NCI-H2171 (cell line): ENCODE results near the gene VTI1B.
A peak's percentile ranks its signal among the peaks of the same experiment; 100 is the strongest.
"Not testable (repeated sequence)": the region's sequence is repeated elsewhere in the genome, so short reads cannot be mapped to it uniquely, and the experiment has no call there.

Experiments used
- DNase-seq: peaks from one replicate; lab custom pipeline; 2025; lab: John Stamatoyannopoulos, UW

Gene VTI1B

GRCh38 chr14:67630186-67630585 lies 44.2 kb downstream of the VTI1B start:
- no peak for DNase-seq

- DNase-seq, result no peak
Observed at GRCh38 chr14:67627519-67627918, 46.9 kb downstream of the VTI1B start.

GRCh38 chr14:67626131-67626530 lies 48.3 kb downstream of the VTI1B start:
- not testable (repeated sequence) for DNase-seq

- DNase-seq, result no peak
Observed at GRCh38 chr14:67623114-67623513, 51.3 kb downstream of the VTI1B start.

- no peak for DNase-seq
Observed at GRCh38 chr14:67622675-67623074, 51.8 kb downstream of the VTI1B start.

- peak; percentile 15 for DNase-seq
Observed at GRCh38 chr14:67620217-67620785, 54.1 kb downstream of the VTI1B start.

- peak; percentile 99 for DNase-seq
Observed at GRCh38 chr14:67619446-67620216, 54.8 kb downstream of the VTI1B start, which contains the start of gene ARG2. TSS of gene ARG2 (plus strand) at chr14:67619920. CDS start at chr14:67619978, 58 bp downstream.

- DNase-seq, result peak; percentile 4
Observed at GRCh38 chr14:67618617-67619063, 55.8 kb downstream of the VTI1B start.

- no peak for DNase-seq
Observed at GRCh38 chr14:67610491-67610890, 63.9 kb downstream of the VTI1B start.

GRCh38 chr14:67609642-67610310 lies 64.7 kb downstream of the VTI1B start:
- no peak for DNase-seq

GRCh38 chr14:67607646-67608045 lies 66.8 kb downstream of the VTI1B start:
- no peak for DNase-seq

- no peak for DNase-seq
Observed at GRCh38 chr14:67602995-67603545, 71.4 kb downstream of the VTI1B start.

- DNase-seq, result no peak
Observed at GRCh38 chr14:67602076-67602475, 72.4 kb downstream of the VTI1B start.

GRCh38 chr14:67600562-67600974 lies 73.9 kb downstream of the VTI1B start:
- DNase-seq, result not testable (repeated sequence)

- DNase-seq, result peak; percentile 92
Observed at GRCh38 chr14:67599698-67600561, 74.5 kb downstream of the VTI1B start, which contains the start of gene PIGH. TSS of gene PIGH (minus strand) at chr14:67600268. CDS start at chr14:67600203, 65 bp downstream.
